NCI-H187 treated with DMSO at 0.1 percent for 48 hours (cell line): ENCODE results near the gene CA11.

ENCODE experiments used
- DNase-seq: peaks from one replicate; lab custom pipeline; 2025; lab: John Stamatoyannopoulos, UW

The CA11 gene

DNA sequence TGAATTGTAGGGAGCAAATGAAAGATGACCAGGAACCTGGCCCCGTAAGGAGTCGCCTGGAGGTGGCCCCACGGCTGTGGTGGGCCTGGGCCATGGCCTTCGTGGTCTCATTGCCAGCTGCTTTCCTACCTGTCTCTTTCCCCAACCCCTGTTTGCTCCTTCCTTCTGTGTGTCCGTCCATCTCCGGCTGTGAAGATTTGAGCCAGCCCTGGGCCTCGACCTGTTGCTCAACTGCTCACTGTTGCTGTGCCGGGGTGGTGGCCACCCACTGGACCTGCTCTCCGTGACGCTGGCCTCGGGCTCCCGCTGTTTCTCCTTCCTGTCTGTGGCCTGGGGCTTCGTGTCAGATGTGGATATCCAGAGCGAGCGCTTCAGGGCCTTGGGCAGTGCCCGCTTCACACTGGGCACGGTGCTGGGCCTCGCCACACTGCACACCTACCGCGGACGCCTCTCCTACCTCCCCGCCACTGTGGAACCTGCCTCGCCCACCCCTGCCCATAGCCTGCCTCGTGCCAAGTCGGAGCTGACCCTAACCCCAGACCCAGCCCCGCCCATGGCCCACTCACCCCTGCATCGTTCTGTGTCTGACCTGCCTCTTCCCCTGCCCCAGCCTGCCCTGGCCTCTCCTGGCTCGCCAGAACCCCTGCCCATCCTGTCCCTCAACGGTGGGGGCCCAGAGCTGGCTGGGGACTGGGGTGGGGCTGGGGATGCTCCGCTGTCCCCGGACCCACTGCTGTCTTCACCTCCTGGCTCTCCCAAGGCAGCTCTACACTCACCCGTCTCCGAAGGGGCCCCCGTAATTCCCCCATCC, 17.3 kb downstream of the CA11 start:
- DNase-seq: no peak

DNA sequence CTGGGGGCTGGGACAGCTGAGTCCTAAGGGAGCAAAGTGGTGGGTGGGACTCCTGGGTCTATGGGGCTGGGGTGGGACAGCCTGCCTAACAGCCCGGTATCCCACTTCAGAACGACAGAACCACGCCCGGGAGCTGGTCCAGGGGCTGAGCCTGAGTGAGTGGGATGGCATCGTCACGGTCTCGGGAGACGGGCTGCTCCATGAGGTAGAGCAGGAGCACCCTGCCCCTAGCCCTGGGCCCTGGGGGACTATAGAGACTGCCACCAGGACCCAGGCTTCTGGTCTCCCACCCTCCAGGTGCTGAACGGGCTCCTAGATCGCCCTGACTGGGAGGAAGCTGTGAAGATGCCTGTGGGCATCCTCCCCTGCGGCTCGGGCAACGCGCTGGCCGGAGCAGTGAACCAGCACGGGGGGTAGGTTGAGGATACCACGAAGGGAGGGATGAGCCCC, 18.1 kb downstream of the CA11 start:
- DNase-seq: no peak

DNA sequence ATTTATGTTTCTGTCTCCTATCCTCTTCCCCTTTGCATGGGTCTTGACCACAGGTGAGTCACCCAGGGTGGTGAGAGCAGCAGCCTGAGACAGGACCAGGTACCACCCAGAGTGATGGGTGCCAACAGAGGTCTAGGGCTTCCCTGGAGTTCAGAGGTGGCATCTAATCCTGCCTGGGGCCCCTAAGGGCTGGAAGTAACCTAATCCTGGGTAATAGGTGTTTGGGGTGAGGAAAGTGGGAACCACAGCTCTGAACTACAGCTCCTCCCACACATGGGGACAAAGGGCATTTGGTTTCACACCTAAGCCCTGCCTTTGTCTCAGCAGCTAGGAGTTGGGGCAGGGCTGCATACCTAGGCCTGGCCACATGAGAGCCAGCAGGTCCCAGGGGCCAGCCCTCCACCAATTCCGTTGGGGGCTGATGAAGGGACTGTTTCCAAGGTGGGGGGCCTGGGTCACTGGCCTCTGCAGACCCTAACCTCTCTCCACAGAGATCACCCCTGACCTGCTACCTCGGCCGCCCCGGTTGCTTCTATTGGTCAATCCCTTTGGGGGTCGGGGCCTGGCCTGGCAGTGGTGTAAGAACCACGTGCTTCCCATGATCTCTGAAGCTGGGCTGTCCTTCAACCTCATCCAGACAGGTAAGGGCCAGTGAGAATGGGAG, 18.7 kb downstream of the CA11 start:
- no peak for DNase-seq

DNA sequence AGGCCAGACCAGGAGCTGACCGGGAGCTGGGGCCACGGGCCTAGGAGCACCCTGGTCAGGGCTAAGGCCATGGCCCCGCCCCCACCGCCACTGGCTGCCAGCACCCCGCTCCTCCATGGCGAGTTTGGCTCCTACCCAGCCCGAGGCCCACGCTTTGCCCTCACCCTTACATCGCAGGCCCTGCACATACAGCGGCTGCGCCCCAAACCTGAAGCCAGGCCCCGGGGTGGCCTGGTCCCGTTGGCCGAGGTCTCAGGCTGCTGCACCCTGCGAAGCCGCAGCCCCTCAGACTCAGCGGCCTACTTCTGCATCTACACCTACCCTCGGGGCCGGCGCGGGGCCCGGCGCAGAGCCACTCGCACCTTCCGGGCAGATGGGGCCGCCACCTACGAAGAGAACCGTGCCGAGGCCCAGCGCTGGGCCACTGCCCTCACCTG, 20.1 kb downstream of the CA11 start:
- DNase-seq: no peak

DNA sequence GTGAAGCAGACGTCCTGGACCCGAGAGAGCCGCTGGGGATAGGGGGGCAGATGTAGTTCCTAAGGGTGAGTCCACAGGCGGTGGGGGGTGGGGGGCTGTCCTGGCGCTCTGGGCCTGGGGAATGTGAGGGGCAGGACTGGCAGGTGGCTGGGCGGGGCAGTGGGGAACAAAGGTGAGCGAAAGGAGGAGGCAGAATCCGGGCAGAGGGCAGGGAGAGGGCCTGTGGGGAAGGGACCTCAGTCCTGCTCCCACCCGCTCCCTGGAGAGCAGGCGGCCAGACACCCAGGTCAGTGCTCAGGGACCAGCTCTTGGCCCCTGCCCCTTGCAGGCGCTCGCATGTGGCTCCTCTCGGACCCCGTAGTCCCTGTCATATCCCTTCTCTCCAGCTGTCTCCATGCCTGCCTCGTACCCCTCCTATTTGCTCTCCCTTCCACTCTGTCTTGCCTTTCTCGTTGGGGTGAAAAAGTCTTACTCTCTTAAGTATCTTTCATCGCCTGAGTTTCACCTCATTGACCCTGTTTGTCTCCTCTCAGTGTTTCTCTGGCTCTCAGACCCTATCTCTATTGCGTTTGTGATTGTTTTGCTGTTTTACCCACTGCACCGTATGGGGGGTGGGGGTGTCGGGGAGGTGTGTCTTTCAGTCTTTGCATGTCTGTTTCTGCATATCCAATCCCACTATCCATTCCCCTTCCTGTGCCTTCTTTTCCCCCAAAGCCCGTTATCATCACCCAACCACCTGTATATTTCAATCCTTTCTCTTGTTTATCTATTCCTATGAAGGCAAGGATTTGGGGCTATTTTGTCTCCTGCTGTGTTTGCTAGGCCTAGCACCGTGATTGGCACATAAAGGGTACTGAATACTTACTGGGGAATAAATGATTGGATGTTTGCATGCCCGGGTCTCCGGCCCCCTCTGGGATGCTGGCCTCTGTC, 20.9 kb downstream of the CA11 start:
- no peak for DNase-seq

DNA sequence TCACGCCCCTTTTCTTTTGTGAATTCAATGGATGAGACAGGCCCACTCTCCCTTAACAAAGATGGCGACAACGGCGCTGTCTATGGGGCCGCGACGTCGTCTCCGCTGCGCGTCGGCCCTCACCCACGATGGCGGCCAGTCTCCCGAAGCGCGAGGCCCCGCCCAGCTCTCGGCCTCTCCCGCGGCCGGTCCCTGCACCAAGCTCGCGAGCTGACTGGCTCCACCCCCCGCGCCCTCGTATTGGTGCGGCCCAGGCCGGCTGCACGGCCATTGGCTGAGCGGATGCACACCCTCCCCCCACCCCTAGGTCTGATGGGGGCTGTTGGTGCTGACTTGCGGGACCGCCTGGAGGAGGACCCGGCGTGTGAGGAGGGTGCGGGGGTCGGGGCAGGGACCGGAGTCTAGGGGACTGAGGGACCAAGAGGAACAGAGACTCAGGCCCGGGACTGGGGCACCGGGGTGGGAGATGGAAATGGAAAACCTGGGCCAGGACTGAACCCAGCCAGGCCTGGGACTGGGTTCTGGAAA, 21.9 kb downstream of the CA11 start:
- DNase-seq: peak; percentile 80

DNA sequence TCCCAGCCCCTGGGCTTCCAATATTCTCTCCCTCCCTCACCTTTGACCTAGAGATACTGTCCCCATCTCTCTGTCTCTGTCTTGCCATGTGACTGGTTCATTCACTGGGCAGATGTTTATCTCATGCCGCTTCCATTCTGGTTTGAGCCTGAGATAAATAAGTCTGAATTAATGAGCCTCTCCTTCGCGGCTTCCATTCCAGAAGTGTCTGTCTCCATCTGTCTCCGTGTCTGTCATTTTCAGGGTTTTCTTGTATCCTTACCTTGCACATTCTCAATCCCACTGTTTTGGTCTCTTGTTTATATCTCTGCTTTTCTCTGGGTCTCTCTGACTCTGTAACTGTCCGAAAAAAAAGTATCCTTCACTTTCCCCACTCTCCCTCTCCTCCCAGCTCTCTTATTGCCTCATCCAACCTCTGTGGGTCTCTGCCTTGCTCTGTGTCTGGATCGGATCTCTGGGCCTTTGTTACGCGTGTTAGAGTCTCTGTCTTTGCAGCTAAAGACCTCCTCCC, 22.4 kb downstream of the CA11 start:
- no peak for DNase-seq

DNA sequence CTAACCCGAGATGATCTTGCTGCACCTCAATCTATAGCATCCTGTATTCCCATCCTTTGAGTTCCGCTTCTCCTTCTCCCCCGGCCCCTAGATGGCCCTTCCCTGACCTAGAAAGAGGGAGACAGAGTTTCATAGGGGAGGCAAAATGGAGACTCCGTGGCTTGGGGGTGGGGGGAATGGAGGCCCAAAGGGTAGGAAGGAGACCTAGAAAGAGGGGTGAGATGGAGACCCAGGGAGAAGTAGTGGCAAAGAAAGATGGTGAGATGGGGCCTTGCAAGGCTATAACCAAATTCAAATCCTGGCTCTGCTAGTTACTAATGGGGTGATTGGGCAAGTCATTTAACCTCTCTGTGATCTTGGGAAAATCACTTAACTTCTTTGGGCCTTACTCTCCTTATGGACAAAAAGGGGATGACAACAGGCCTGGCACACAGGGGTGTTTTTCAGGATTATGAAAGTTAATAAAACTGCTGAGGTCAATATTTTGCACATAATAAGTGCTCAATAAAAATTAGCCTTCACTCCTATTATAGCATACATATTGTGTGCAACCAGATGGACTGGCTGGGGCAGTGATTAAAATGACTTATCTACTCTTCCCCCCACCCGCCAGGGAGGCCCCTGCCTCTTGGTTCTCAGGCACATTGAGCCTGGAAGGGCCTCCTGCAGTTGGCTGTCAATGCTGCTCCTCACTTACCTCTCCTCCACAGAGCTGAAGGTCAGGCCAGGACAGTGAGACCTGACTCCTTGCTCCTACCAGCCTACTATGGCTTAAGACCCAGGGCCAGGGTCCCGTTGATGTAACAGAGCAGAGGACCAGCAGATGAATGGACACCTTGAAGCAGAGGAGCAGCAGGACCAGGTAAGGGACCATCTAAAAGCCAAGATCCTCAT, 26.0 kb downstream of the CA11 start:
- DNase-seq: no peak

DNA sequence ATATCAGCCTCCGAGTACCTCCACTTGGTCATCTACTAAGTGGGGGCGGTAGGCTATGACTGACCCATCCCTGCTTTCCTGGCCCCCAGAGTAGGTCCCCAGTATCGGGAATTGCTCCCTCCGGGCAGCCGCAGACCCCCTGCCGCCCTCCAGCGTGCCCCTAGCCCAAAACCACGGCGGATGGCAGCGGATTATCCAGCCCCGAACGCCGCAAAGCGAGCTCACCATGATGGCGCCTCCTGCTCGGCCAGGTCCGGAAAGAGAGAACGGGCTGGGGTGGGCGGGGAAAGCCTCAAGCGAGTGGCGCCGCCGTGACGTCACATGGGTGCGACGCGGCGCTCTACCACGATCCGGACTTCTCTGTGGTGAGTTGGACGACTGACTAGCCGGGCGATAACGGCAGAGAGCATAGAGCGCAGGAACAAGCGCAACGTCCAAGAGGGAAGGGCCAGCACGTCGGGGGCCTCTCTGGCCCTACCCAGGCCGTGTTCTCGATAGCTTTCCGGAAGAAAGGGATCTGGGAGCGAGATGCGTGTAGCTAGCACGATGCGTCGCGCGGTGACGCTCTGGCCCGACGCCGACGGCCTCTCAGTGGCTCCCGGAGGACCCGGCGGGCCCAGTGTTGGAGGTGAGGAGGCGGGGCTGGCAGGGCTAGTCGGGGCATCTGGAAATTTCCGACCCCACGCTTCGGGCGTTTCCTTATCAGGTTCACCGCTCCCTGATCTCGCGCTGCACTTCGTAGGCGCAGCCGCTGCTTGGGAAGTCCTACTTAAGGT, 26.9 kb downstream of the CA11 start, which contains the start of the genes RPL18 and SPHK2:
TSS of gene RPL18 (minus strand) at position 263 of the 776 bp plus-strand sequence. CDS start at position 228, 35 bp downstream.
TSS of gene SPHK2 (plus strand) at position 591 of the 776 bp plus-strand sequence. CDS start 1,009 bp downstream, outside the sequence.
- peak; percentile 97 for DNase-seq

DNA sequence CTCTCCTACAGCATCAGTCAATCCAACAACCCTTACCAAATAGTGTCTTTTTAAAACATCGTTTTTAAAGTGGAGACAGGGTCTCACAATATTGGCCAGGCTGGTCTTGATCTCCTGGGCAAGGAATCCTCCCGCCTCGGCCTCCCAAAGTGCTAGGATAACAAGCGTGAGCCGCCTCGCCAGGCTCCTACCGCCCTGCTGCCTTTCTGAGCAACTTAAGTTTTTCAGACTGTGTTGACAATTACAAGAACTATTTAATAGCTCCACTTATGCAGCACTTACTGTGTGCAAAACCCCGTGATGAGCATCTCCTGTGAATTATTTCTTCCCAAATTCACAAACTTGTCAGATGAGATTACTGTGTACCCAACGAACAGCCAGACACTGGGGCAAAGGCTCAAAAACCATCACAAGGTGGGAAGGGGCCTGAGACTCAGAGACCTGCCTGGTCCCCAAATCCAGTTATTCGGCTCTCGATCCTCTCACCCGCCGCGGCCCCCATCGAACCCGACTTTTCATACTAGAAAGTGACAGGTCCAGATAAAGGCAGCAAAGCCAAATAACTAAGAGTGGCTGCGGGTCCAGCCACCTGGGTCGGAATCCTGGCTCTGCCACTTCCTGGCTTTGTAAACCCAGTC, 27.6 kb downstream of the CA11 start:
- no peak for DNase-seq

DNA sequence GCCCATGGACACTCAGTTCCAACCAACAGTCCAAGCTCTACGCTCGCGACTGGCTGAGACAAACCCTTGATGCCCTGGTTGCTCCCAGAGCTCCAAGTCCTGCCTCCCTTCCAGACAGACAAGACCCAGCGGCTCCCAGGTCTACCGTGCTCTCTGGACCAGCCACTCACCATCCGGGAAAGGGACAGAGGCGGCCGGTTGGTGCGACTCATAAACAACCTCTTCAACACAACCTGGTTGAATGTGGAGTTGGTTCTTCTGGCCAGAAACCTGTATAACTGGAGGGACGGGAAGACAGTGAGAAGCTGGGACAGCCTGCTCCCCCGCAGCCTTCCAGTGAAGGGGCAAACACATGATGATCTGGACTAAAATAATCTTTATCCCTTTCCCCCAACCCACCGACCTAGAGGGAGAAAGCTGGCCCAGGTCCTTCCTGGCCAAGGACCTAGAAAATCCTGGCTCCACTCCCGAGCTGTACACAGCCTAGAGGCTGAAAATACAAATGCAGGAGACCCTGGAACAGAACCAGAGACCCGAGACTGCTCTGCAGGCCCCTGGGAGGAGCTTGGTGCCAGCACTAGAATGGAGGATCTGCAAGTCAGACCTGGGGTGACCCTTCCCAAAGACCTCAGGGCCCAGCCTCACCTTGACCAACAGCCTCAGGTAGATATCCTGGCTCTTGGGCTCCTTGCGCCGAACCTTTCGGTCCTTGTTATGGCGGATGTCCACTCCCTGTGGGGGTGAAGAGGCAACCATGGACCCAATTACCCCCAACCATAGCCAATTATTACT, 28.6 kb downstream of the CA11 start:
- DNase-seq: no peak

DNA sequence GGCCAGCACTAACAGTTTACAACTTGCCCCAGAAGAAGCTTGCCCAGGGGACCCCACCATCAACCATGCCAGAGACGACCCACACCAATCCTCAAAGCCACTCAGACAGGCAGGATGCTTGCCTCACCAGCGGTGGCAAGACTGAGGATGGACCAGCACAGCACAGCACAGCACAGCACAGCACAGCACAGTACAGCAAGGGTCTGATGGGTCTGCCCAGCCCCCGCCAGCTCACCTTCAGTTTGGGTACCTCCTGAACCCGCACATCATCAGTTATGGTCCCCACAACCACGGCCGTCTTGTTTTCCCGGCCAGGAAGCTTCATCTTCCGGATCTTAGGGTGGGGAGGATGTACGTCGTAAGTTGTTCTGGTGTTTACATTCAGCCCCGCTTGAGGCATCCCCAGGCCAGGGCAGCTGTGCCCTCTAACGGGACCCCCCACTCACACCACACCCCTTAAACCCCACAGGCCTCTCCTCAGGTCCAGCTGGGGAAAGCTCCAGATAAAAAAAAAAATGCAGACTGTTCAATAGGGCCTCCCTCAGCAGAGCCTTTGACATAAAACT, 29.4 kb downstream of the CA11 start:
- no peak for DNase-seq

DNA sequence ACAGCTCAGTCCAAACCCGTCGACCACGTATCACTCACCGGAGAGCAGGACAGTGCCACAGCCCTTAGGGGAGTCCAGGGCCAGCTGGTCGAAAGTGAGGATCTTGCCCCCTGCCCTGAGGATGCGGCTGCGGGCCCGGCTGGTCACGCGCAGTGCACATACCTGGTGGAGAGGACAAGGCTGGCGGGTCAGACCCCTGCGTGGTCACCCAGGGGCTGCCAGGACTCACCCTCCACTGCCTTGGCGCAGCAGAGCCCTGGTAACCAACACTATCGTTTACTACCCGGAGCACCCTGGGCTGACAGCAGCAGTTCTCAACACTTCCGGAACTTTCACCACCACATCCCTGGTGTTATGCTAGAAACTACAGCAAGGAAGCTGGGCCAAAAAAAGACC, 29.9 kb downstream of the CA11 start:
- DNase-seq: no peak

DNA sequence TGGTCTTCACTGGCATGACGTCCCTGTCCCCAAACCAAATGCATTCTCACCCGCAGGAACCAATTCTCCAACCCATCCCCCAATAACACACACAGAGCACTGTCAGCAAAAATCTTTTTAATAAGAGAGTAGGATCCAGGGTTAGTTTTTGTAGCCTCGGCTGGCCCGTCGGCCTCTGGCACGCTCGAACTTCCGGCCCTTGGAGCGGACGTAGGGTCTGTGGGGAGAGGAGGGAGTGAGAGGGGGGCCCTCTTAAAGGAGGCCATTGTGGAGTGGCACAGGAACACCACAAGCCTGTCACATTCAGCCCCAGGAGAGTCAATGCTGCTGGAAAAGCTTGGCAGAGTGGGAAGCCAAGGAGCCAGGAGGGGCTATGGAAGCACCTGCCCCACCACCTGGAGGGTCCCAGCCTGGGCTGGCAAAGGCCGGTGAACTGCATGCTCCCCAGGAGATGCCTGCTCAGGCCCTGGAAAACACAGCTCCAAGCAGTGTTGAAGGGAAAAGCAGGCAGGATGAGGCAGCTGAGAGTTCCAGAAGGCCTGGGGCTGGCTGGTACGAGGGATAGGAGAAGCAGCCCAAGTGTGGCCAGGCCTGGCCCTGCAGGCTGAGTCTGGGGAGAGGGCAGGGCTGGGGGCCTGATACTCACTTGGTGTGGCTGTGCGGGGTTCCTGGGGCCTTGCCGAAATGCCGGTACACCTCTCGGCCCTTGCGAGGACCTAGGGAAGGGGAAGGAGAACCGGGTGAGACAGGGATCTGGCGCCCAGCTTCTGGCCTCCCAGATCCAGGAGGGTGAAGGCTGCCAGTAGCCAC, 30.6 kb downstream of the CA11 start:
- no peak for DNase-seq

DNA sequence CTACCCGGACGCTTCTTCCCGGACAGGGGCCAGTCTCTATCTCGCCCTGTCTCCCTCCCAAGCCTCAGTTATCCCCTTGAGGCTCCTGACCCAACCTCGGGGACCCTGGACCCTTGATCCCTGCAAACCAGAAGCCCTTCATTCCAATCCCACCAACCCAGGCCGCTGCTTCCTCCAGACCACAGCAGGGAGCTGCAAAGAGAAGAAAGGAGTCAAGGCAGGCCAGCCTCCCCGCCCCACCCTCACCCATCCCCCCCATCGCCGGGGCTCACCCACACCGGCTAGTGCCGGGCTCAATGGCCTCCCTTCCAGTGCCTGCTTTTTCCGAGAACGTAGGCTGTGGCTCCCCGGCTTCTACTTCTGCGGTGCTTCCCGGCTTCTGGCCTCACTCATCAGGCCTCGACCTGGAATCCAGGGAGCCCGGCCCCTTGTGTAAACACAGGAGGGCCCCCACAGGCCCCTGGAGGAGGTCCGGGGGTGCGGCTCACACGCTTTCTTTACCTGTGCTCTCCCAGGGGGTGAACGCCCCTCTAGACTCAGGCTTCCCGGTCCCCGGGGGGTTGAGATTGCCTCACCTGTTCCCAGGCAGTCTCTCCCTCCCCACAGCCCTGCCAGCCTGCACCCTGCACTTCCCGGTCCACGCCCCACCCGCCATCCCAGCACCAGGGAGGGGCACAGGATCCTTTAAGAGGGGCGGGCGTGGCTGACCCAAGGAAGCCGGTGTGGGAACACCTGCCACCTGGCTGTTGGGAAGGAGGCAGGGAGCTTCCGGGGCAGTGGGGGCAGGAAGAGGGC, 31.4 kb downstream of the CA11 start, which contains the start of gene FAM83E:
TSS of gene FAM83E (minus strand) at position 641 of the 795 bp plus-strand sequence. CDS start 1,704 bp downstream, outside the sequence.
- DNase-seq: peak; percentile 61

DNA sequence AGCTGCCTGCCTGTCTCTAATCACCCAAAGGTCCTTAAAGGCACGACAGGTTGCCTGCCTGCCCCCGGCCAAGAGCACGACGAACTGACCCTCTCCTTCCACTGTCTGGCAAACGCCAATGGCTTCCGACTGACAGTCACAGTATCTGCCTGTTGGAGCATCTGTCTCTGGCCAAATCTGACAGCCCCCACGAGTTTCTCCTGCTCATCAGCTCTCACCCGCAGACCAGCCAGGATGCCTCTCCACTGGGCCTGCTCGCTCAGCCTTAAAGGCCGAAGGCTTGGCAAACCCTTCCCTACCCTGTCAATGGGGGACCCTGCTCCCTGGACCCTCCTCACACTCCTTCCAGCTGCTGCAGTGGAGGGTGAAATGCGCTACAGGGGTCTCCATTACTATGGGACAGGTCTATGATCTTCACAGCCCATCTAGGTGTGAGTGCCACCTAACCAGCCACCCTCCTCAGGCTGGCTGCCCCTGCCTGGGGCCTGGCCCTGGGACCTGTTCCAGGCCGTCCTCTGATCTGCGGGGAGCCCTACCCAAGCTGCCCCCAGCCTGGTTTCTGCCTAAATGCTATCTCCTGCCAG, 32.0 kb downstream of the CA11 start:
- DNase-seq: no peak
